A375 (cell line): Measurements from ENCODE around the gene EOLA1. TPM values are rescaled to one million over a fixed set of nuclear protein-coding genes. Genes with fewer than 3 reads are reported as not detected.

Experiments
- total RNA-seq: library from RNA; depleted of rRNA; stranded (reverse); fragments of >200 nt; shearing (Covaris generic); gene quantifications from 2 replicates; pipeline ENCODE4 v1.2.3, GENCODE V29; 2014; rRNA removed

The EOLA1 gene
- 11.5 and 17.2 TPM in 2 replicates for total RNA-seq

GRCh38 chrX:149540621-149541520 lies at the start of gene EOLA1:
EOLA1 (plus strand) TSS chrX:149541012; CDS start chrX:149545631, 4,619 bp downstream.

GRCh38 chrX:149504915-149505651 lies 35.7 kb upstream of the EOLA1 start, which contains the start of gene IDS:
IDS (minus strand) TSS chrX:149505306; CDS start chrX:149505137, 169 bp downstream.

GRCh38 chrX:149549701-149550100 lies 8.9 kb downstream of the EOLA1 start, which contains the start of gene HSFX3:
HSFX3 (minus strand) TSS chrX:149549924; CDS start chrX:149549852, 72 bp downstream.

GRCh38 chrX:149587359-149587758 lies 46.5 kb downstream of the EOLA1 start, which contains the start of gene MAGEA9B:
MAGEA9B (minus strand) TSS chrX:149587459; CDS start chrX:149583179, 4,280 bp downstream.

GRCh38 chrX:149595214-149595613 lies 54.4 kb downstream of the EOLA1 start, which contains the start of gene HSFX2:
HSFX2 (minus strand) TSS chrX:149595314; CDS start chrX:149594700, 614 bp downstream.

Other genes starting within 250 kb of the EOLA1 start
- gene IDS, start 35.7 kb upstream of the EOLA1 start, total RNA-seq, result 20.6 and 23.0 TPM in 2 replicates
- gene HSFX3, start 8.9 kb downstream of the EOLA1 start, total RNA-seq, result not detected in 2 replicates
- not detected in 2 replicates for gene MAGEA9B, start 46.4 kb downstream of the EOLA1 start, total RNA-seq
- not detected in 2 replicates for gene HSFX2, start 54.3 kb downstream of the EOLA1 start, total RNA-seq
- 6.5 and 8.3 TPM in 2 replicates for gene TMEM185A, start 90.8 kb downstream of the EOLA1 start, total RNA-seq
- 34.9 and 38.3 TPM in 2 replicates for gene MAGEA11, start 171.0 kb downstream of the EOLA1 start, total RNA-seq
- 0.11 and 0.29 TPM in 2 replicates for gene HSFX1, start 233.1 kb downstream of the EOLA1 start, total RNA-seq
- not detected in 2 replicates for gene MAGEA9, start 240.9 kb downstream of the EOLA1 start, total RNA-seq